Mucosa of descending colon (tissue), 3 donors: ENCODE data around the gene COL28A1. TPM values are rescaled to one million over a fixed set of nuclear protein-coding genes. Genes with fewer than 3 reads are reported as not detected.

Experiments
- ATAC-seq: fragments of 200-7000 bp; cut with Tn5 transposase; one replicate; pipeline ENCODE4 v1.9.1; 2020; ENCODE audit warnings: mild to moderate bottlenecking, moderate library complexity
- DNase-seq, 3 donors: peaks; one replicate each; pipeline ENCODE4 v3.0.0-alpha.2; 2020
- H3K36me3 ChIP-seq: fragments of 200-600 bp; one replicate; pipeline ENCODE4 v1.8.0; 2021; ENCODE audit warnings: low read depth, mild to moderate bottlenecking
- H3K4me1 ChIP-seq: fragments of 200-600 bp; one replicate; pipeline ENCODE4 v1.8.0; 2021; ENCODE audit warnings: low read depth, mild to moderate bottlenecking
- H3K4me3 ChIP-seq: fragments of 200-600 bp; one replicate; pipeline ENCODE4 v1.8.0; 2021; ENCODE audit warnings: mild to moderate bottlenecking
- H3K9me3 ChIP-seq: fragments of 200-600 bp; one replicate; pipeline ENCODE4 v1.8.0; 2021; ENCODE audit warnings: mild to moderate bottlenecking
- CTCF ChIP-seq: fragments of 200-600 bp; IDR thresholded peaks from one replicate; pipeline ENCODE4 v1.8.0; 2022; ENCODE audit warnings: antibody characterized with exemption, mild to moderate bottlenecking
- intact Hi-C, 2 donors: fragments of 100-400 bp; cut with DNase I in 1 of 2; cut with micrococcal nuclease in 1 of 2; formaldehyde crosslinking; loops; one replicate each; pipeline versions ENCODE4 v1.11.0 to v1.11.1; 2022; cut with DNase I, micrococcal nuclease
- total RNA-seq, 3 donors: library from RNA; stranded (reverse); fragmentation: NEBNext Ultra II Directional in 2 of 3; extraction: Animal tissue kit (Norgen Biotek cat#: 25700) in 2 of 3; gene quantifications; one replicate each; pipeline versions ENCODE4 v1.2.1 to v1.2.4, GENCODE V29; 2021 to 2023
- donor health status: DM: no; HTN: no; CAD: no; lungs with moderate emphysema.
- donor health status: DM: no; HTN: no; CAD: no.
- donor health status: DM: no; HTN: yes; CAD: no.

Gene COL28A1
- total RNA-seq, 3 donors from 2014 or later: 2.9 to 19.0 (median 4.1) TPM

- H3K9me3 ChIP-seq: no peaks in the 10 kb centered on the region
- intact Hi-C loops: loop anchor here in 1 of 2 donors (10.0 kb wide), 1 partner anchor 449 kb away; no protein-coding TSS in a partner anchor
- no peaks in the 10 kb centered on the region for H3K4me1 ChIP-seq
- H3K36me3 ChIP-seq: no peaks in the 10 kb centered on the region
- H3K4me3 ChIP-seq: no peak overlapping the region
- ATAC-seq (no peak), DNase-seq (no peak)
- no peak for TF ChIP-seq CTCF
Measured at GRCh38 chr7:7553386-7553785, 17.7 kb upstream of the COL28A1 start.

- intact Hi-C loops: loop anchor here in 1 of 2 donors (10.0 kb wide), 1 partner anchor 447 kb away; no protein-coding TSS in a partner anchor
- ATAC-seq (no peak), DNase-seq (no peak)
- TF ChIP-seq CTCF: no peak
- H3K9me3 ChIP-seq: no peaks in the 10 kb centered on the region
- no peak overlapping the region for H3K4me3 ChIP-seq
- no peaks in the 10 kb centered on the region for H3K4me1 ChIP-seq
- no peaks in the 10 kb centered on the region for H3K36me3 ChIP-seq
Measured at GRCh38 chr7:7552199-7552598, 16.5 kb upstream of the COL28A1 start.

DNA sequence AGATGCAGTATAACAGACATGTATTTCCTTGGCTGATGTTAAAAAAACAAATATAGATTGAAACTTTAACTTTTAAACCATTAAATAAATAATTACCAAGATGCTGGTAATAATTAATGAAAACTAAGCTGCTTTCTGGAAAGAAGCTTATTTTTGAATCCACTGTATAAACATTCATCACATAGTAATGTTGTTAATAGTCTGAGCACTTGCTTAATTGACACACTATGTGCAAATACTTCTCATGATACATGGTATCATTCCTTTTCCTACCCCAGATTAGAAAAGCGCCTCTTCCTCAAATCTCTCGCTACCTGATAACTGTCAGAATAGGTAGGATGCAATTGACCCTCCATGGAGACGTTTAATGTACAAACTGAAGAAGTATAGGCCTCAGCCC, 15.0 kb upstream of the COL28A1 start:
- no peak for TF ChIP-seq CTCF
- H3K9me3 ChIP-seq: no peaks in the 10 kb centered on the region
- intact Hi-C loops: loop anchor here in 1 of 2 donors (10.0 kb wide), 1 partner anchor 446 kb away; no protein-coding TSS in a partner anchor
- H3K4me3 ChIP-seq: no peak overlapping the region
- H3K4me1 ChIP-seq: no peaks in the 10 kb centered on the region
- DNase-seq (no peak), ATAC-seq (no peak)
- H3K36me3 ChIP-seq: no peaks in the 10 kb centered on the region

GRCh38 chr7:7548407-7548806, 12.7 kb upstream of the COL28A1 start:
- Histone ChIP-seq H3K4me1 (no peaks in the 10 kb centered on the region), H3K9me3 (no peaks in the 10 kb centered on the region), H3K36me3 (no peaks in the 10 kb centered on the region), H3K4me3 (no peak overlapping the region)
- no peak for TF ChIP-seq CTCF
- intact Hi-C loops: loop anchor here in 1 of 2 donors (10.0 kb wide), 1 partner anchor 444 kb away; no protein-coding TSS in a partner anchor
- DNase-seq (no peak), ATAC-seq (no peak)

DNA sequence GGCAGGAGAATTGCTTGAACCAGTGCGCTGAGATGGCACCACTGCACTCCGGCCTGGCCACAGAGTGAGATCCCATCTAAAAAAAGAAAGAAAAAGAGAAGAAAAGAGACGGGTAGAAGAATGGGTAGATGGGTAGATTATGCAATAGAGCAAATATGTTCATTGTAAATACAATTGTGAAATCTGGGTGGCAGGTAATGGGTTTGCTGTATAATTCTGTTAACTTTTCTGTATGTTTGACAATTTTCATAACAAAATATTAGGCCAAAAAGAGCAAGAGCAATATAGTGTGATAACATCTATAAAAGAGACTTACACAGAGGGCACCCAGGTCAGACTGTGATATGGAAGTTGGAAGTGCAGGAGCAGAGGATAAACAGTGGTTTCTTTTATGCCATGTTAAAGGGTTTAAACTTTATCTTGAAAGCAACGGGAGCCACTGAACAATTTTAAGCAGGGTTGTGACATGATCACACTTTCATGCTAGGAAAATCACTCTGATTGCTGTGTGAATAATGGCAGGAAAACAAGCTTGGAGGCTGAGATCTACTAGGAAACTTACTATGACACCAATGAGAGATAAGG, 6.7 kb upstream of the COL28A1 start:
- intact Hi-C loops: loop anchor here in 1 of 2 donors (5.0 to 10.0 kb wide), 2 partner anchors 115 to 438 kb away; no protein-coding TSS in a partner anchor
- Histone ChIP-seq H3K9me3 (no peaks in the 10 kb centered on the region), H3K36me3 (no peaks in the 10 kb centered on the region), H3K4me1 (no peaks in the 10 kb centered on the region), H3K4me3 (no peak overlapping the region)
- no peak for ATAC-seq
- no peak for DNase-seq
- TF ChIP-seq CTCF: no peak
